ENCODE data around the gene MAMLD1. TPM values are rescaled to one million over a fixed set of nuclear protein-coding genes. Genes with fewer than 3 reads are reported as not detected.

The MAMLD1 gene
- total RNA-seq, 1 experiment from 2014 or later: 3.2 TPM

DNA sequence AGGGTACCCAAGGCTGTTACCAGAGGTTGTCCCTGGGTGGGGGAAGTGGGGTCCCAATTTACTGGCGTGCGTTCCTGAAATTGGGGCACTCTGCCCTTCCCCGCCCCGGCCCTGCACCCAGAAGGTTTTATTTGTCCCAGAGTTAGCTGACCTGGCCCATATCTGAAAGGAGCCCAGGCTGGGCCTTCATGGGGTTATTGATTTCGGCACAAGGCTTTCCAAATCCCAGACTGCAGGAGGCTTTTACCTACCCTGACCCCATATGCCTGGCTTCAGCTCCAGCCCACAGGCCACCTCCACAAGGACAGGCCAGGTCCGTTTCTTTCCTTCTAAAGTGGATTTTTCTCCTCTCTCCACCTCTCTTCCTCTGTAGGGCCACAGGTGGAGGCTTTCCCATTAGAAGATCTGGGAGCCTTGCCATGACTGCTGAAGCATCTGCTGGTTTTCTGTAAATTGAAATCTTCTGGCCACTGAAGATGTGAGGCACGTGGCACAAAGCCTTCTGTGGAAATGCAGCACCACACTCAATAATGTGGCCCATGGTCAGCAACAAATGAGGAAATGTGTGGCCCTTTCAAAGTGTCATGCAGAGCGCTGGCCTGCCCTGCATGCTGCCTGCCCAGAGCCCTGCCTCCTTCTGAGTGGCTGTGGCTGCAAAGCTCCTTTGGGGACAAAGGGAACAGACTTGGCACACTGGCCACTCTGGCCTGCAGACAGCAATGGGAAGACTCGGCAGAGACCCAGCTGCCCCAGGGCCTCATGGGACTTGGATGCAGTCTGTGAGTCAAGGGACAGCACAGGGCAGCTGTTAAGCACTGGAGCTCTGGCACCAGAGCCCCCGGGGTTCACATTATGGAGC lies 162.2 kb downstream of the MAMLD1 start:
- intact Hi-C loops (cut with micrococcal nuclease; ENCODE audit: unreplicated experiment): no loop called here
- BruUV-seq (replicated peaks): no TSS peak
- no peak overlapping the region for H3K27ac ChIP-seq (ENCODE audit: low read depth, low read length, poor library complexity, severe bottlenecking)
- CTCF ChIA-PET: no interaction called here
- no peaks in the 10 kb centered on the region for H3K27me3 ChIP-seq (replicated peaks; ENCODE audit: insufficient read depth, low read depth, low read length, poor library complexity)
- TF ChIP-seq, protein P1, sequence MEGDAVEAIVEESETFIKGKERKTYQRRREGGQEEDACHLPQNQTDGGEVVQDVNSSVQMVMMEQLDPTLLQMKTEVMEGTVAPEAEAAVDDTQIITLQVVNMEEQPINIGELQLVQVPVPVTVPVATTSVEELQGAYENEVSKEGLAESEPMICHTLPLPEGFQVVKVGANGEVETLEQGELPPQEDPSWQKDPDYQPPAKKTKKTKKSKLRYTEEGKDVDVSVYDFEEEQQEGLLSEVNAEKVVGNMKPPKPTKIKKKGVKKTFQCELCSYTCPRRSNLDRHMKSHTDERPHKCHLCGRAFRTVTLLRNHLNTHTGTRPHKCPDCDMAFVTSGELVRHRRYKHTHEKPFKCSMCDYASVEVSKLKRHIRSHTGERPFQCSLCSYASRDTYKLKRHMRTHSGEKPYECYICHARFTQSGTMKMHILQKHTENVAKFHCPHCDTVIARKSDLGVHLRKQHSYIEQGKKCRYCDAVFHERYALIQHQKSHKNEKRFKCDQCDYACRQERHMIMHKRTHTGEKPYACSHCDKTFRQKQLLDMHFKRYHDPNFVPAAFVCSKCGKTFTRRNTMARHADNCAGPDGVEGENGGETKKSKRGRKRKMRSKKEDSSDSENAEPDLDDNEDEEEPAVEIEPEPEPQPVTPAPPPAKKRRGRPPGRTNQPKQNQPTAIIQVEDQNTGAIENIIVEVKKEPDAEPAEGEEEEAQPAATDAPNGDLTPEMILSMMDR (conservative IDR thresholded peaks at IDR 0.05; ENCODE audit: low read depth, low read length): no peak
- TF ChIP-seq EZH2 (IDR thresholded peaks at IDR 0.05; ENCODE audit: borderline replicate concordance, low read depth, low read length, poor library complexity, severe bottlenecking): no peak
- no peaks in the 10 kb centered on the region for H3K36me3 ChIP-seq (ENCODE audit: insufficient read depth, low read length, poor library complexity, severe bottlenecking)
- H3K9me3 ChIP-seq (ENCODE audit: low read depth, low read length, poor library complexity, severe bottlenecking): no peaks in the 10 kb centered on the region
- no peak overlapping the region for H3K4me3 ChIP-seq (ENCODE audit: low read depth, low read length, poor library complexity, severe bottlenecking)
- POLR2A ChIA-PET (ENCODE audit: low non-redundant PET): no interaction called here
- H3K4me1 ChIP-seq (ENCODE audit: insufficient read depth, low read length, poor library complexity, severe bottlenecking): no peaks in the 10 kb centered on the region
- DNase-seq (ENCODE audit: low spot score): no peak

DNA sequence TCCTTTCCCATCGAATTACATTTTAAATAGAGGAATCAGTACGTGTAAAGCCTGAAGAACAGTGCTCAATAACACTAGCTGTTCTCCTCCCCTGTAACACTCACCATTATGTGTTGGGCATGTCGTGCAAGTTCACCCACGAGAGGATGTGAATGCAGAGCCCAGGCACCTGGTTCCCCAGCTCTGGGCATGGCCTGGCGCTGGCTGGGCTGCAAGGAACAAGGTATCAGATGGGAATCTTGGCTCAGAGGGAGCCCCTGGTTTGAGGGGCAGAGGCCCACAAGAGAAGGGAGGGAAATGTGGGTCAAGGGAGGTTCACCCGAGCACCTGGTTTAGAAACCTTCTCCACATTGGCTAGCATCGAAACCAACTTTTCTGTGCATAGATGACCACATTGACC lies 163.6 kb downstream of the MAMLD1 start:
- H3K9me3 ChIP-seq (ENCODE audit: low read depth, low read length, poor library complexity, severe bottlenecking): no peaks in the 10 kb centered on the region
- no TSS peak for BruUV-seq (replicated peaks)
- intact Hi-C loops (cut with micrococcal nuclease; ENCODE audit: unreplicated experiment): no loop called here
- no peaks in the 10 kb centered on the region for H3K4me1 ChIP-seq (ENCODE audit: insufficient read depth, low read length, poor library complexity, severe bottlenecking)
- no peak for DNase-seq (ENCODE audit: low spot score)
- ChIA-PET POLR2A (ENCODE audit: low non-redundant PET) (no interaction called here), CTCF (no interaction called here)
- no peaks in the 10 kb centered on the region for H3K36me3 ChIP-seq (ENCODE audit: insufficient read depth, low read length, poor library complexity, severe bottlenecking)
- TF ChIP-seq, protein P1 (conservative IDR thresholded peaks at IDR 0.05; ENCODE audit: low read depth, low read length): no peak
- no peak for TF ChIP-seq EZH2 (IDR thresholded peaks at IDR 0.05; ENCODE audit: borderline replicate concordance, low read depth, low read length, poor library complexity, severe bottlenecking)
- no peak overlapping the region for H3K27ac ChIP-seq (ENCODE audit: low read depth, low read length, poor library complexity, severe bottlenecking)
- H3K4me3 ChIP-seq (ENCODE audit: low read depth, low read length, poor library complexity, severe bottlenecking): no peak overlapping the region
- no peaks in the 10 kb centered on the region for H3K27me3 ChIP-seq (replicated peaks; ENCODE audit: insufficient read depth, low read depth, low read length, poor library complexity)

DNA sequence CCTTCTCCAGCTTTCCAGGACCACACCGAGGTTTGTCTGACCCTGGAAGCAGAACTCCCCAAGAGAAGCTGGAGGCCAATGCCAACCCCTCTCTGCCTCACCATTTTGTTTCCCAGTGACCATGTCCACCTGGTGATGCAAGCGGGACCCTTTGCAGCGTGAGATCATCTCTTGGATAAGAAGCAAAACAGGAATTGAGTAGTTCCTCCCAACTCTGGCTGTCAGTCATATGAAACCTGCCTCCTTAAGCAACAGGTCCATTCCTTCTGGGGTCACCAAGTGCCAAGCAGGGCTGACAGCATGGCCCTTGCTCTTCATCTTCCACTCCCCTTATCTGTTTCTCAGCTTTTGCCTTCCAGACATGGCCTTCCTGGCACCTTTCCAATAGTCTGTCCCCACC lies 164.0 kb downstream of the MAMLD1 start:
- DNase-seq (ENCODE audit: low spot score): no peak
- POLR2A ChIA-PET (ENCODE audit: low non-redundant PET): no interaction called here
- CTCF ChIA-PET: no interaction called here
- Histone ChIP-seq H3K36me3 (ENCODE audit: insufficient read depth, low read length, poor library complexity, severe bottlenecking) (no peaks in the 10 kb centered on the region), H3K9me3 (ENCODE audit: low read depth, low read length, poor library complexity, severe bottlenecking) (no peaks in the 10 kb centered on the region), H3K27me3 (replicated peaks; ENCODE audit: insufficient read depth, low read depth, low read length, poor library complexity) (no peaks in the 10 kb centered on the region), H3K4me3 (ENCODE audit: low read depth, low read length, poor library complexity, severe bottlenecking) (no peak overlapping the region), H3K27ac (ENCODE audit: low read depth, low read length, poor library complexity, severe bottlenecking) (no peak overlapping the region), H3K4me1 (ENCODE audit: insufficient read depth, low read length, poor library complexity, severe bottlenecking) (no peaks in the 10 kb centered on the region)
- no peak for TF ChIP-seq EZH2 (IDR thresholded peaks at IDR 0.05; ENCODE audit: borderline replicate concordance, low read depth, low read length, poor library complexity, severe bottlenecking)
- TF ChIP-seq, protein P1 (conservative IDR thresholded peaks at IDR 0.05; ENCODE audit: low read depth, low read length): no peak
- no TSS peak for BruUV-seq (replicated peaks)
- intact Hi-C loops (cut with micrococcal nuclease; ENCODE audit: unreplicated experiment): no loop called here
